Measurements from ENCODE around the gene BCR. TPM values are rescaled to one million over a fixed set of nuclear protein-coding genes. Genes with fewer than 3 reads are reported as not detected.

BCR gene
- total RNA-seq, 2 experiments from 2014 or later, result 60.0 to 64.8 TPM

GRCh38 chr22:23184764-23185113 lies 4.4 kb downstream of the BCR start:
- H3K4me3 ChIP-seq (ENCODE audit: low read length), result peak overlapping the region; percentile 19
- DNase-seq (no peak), ATAC-seq (ENCODE audit: poor library complexity) (no peak)
- CTCF ChIA-PET, result no interaction called here
- H3K4me1 ChIP-seq (ENCODE audit: insufficient read depth, low read length), result peaks cover 69% of the 10 kb centered on the region
- peaks cover 33% of the 10 kb centered on the region for H3K36me3 Mint-ChIP-seq (ENCODE audit: low read depth)
- H3K27ac Mint-ChIP-seq, result peak overlapping the region; percentile 84
- H3K27me3 Mint-ChIP-seq, result no peaks in the 10 kb centered on the region
- H3K9me3 Mint-ChIP-seq, result no peaks in the 10 kb centered on the region
- H3K27me3 ChIP-seq (ENCODE audit: control insufficient read depth in 1 of 2, insufficient read depth in 2 of 2, low read length in 2 of 2), result no peaks in the 10 kb centered on the region
- H3K9me3 ChIP-seq (ENCODE audit: control insufficient read depth in 1 of 2, insufficient read depth in 1 of 2, low read length in 2 of 2), result no peaks in the 10 kb centered on the region
- POLR2A ChIA-PET, result no interaction called here
- intact Hi-C loops (cut with DNase I, micrococcal nuclease), result loop anchor here (5.0 kb wide), 3 partner anchors 33 to 353 kb away; partner anchors contain the start of gene RSPH14 (in 1 of the 2)
- TF ChIP-seq CTCF (IDR thresholded peaks at IDR 0.05), result no peak
- peak overlapping the region; percentile 81 for H3K4me3 Mint-ChIP-seq
- peaks cover 61% of the 10 kb centered on the region for H3K4me1 Mint-ChIP-seq (ENCODE audit: low read depth)
- H3K27ac ChIP-seq (ENCODE audit: low read depth in 1 of 2, low read length in 2 of 2), result peak overlapping the region; percentile 1 to 2
- H3K36me3 ChIP-seq (ENCODE audit: insufficient read depth, low read length), result no peaks in the 10 kb centered on the region

GRCh38 chr22:23187211-23187610 lies 6.9 kb downstream of the BCR start:
- Histone ChIP-seq H3K4me1 (ENCODE audit: insufficient read depth, low read length) (peaks cover 53% of the 10 kb centered on the region), H3K36me3 (ENCODE audit: insufficient read depth, low read length) (peaks cover 8% of the 10 kb centered on the region), H3K27me3 (ENCODE audit: control insufficient read depth in 1 of 2, insufficient read depth in 2 of 2, low read length in 2 of 2) (no peaks in the 10 kb centered on the region), H3K9me3 (ENCODE audit: control insufficient read depth in 1 of 2, insufficient read depth in 1 of 2, low read length in 2 of 2) (no peaks in the 10 kb centered on the region), H3K4me3 (ENCODE audit: low read length) (no peak overlapping the region), H3K27ac (ENCODE audit: low read depth in 1 of 2, low read length in 2 of 2) (no peak overlapping the region)
- CTCF ChIA-PET, result interaction anchor here (0.7 to 1.5 kb wide), 2 partner anchors 13 to 95 kb away, joined by 3 to 6 read pairs; no protein-coding TSS in a partner anchor
- peaks cover 42% of the 10 kb centered on the region for H3K36me3 Mint-ChIP-seq (ENCODE audit: low read depth)
- intact Hi-C loops (cut with DNase I, micrococcal nuclease), result no loop called here
- H3K4me3 Mint-ChIP-seq, result no peak overlapping the region
- ATAC-seq (ENCODE audit: poor library complexity) (no peak), DNase-seq (no peak)
- H3K27me3 Mint-ChIP-seq, result no peaks in the 10 kb centered on the region
- H3K4me1 Mint-ChIP-seq (ENCODE audit: low read depth), result peaks cover 65% of the 10 kb centered on the region
- no peaks in the 10 kb centered on the region for H3K9me3 Mint-ChIP-seq
- TF ChIP-seq CTCF (IDR thresholded peaks at IDR 0.05), result no peak
- H3K27ac Mint-ChIP-seq, result peak overlapping the region; percentile 85
- POLR2A ChIA-PET, result no interaction called here

DNA sequence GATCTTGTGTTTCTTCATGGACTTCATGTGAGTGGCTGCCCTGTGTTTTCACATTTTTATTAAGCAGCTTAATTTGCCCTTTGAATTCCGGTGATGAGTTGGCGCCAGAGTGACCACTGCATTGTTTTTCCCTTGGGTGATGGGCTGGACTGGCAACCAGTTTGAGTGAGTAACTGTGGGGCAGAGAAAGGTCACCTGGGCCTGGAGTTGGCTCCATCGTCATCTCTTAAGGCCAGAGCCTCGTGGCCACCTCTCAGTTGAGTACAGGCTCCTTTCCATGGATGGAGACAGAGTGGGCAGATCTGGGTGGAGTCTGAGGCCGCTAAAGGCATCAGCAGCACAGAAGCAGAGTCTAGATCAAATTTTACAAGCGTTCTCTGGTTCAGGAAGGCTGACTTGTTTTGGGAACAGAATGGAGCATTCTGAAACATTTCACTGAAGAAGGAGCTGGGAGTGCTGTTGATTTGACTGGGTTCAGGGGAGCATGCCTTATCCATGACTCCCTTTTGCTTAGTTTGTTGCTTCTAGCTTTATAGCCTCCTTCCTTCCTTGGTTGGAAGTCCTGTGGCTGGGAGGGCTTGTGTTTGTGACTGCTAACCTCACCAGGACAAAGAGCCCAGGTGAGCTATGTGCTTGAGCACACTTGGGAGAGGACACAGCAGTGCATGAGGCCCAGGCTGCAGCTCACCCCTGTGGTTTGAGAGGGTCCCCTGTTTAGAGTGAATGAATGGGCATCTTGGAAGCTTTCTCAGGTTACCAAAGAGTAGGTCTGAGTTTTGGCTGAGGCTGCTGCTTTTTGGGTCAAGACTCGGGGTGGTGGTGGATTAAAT lies 7.8 kb downstream of the BCR start:
- H3K4me1 ChIP-seq (ENCODE audit: insufficient read depth, low read length), result peaks cover 49% of the 10 kb centered on the region
- H3K4me3 ChIP-seq (ENCODE audit: low read length), result no peak overlapping the region
- no peak overlapping the region for H3K27ac ChIP-seq (ENCODE audit: low read depth in 1 of 2, low read length in 2 of 2)
- intact Hi-C loops (cut with DNase I, micrococcal nuclease), result no loop called here
- H3K9me3 ChIP-seq (ENCODE audit: control insufficient read depth in 1 of 2, insufficient read depth in 1 of 2, low read length in 2 of 2), result no peaks in the 10 kb centered on the region
- POLR2A ChIA-PET, result no interaction called here
- Mint-ChIP-seq H3K27ac (peak overlapping the region; percentile 85), H3K27me3 (no peaks in the 10 kb centered on the region), H3K9me3 (no peaks in the 10 kb centered on the region), H3K4me1 (ENCODE audit: low read depth) (peaks cover 65% of the 10 kb centered on the region), H3K4me3 (no peak overlapping the region), H3K36me3 (ENCODE audit: low read depth) (peaks cover 46% of the 10 kb centered on the region)
- H3K27me3 ChIP-seq (ENCODE audit: control insufficient read depth in 1 of 2, insufficient read depth in 2 of 2, low read length in 2 of 2), result no peaks in the 10 kb centered on the region
- ATAC-seq (ENCODE audit: poor library complexity), result no peak
- no peak for DNase-seq
- H3K36me3 ChIP-seq (ENCODE audit: insufficient read depth, low read length), result peaks cover 11% of the 10 kb centered on the region
- CTCF ChIA-PET, result interaction anchor here (1.4 kb wide), 1 partner anchor 10 kb away, joined by 6 read pairs; no protein-coding TSS in a partner anchor
- no peak for TF ChIP-seq CTCF (IDR thresholded peaks at IDR 0.05)
